Activated CD4-positive, alpha-beta T cell treated with anti-CD3 and anti-CD28 coated beads for 36 hours (primary cell): ENCODE data around the gene LUC7L3. TPM values are rescaled to one million over a fixed set of nuclear protein-coding genes. Genes with fewer than 3 reads are reported as not detected.

Experiments
- ATAC-seq: fragments of 200-7000 bp; cut with Tn5 transposase; one replicate; pipeline ENCODE4 v1.10.0; 2021; ENCODE audit warnings: mild to moderate bottlenecking, moderate library complexity
- CTCF ChIA-PET: fragments of 350-600 bp; sonication (Branson Sonifier 250); formaldehyde crosslinking; loops from one replicate; lab custom pipeline; 2021; ENCODE audit warnings: antibody characterized with exemption; lab: Charles Lee
- POLR2A ChIA-PET: fragments of 350-600 bp; sonication (Branson Sonifier 250); formaldehyde crosslinking; loops from one replicate; lab custom pipeline; 2021; ENCODE audit warnings: antibody characterized with exemption, inconsistent platforms; lab: Charles Lee
- DNase-seq: peaks from one replicate; pipeline ENCODE4 v3.0.0-alpha.2; 2020
- H3K27ac Mint-ChIP-seq: one replicate; pipeline ENCODE4 v1.8.0; 2021; ENCODE audit warnings: mixed read lengths
- H3K27me3 Mint-ChIP-seq: one replicate; pipeline ENCODE4 v1.8.0; 2021; ENCODE audit warnings: mixed read lengths
- H3K36me3 Mint-ChIP-seq: one replicate; pipeline ENCODE4 v1.8.0; 2021; ENCODE audit warnings: low read depth, mixed read lengths
- H3K4me1 Mint-ChIP-seq: one replicate; pipeline ENCODE4 v1.8.0; 2021; ENCODE audit warnings: mixed read lengths
- H3K4me3 Mint-ChIP-seq: one replicate; pipeline ENCODE4 v1.8.0; 2021; ENCODE audit warnings: mild to moderate bottlenecking, moderate library complexity, mixed read lengths
- H3K9me3 Mint-ChIP-seq: one replicate; pipeline ENCODE4 v1.8.0; 2021; ENCODE audit warnings: low read depth, mixed read lengths
- intact Hi-C, 2 experiments: fragments of 100-400 bp; cut with DNase I in 1 of 2; cut with micrococcal nuclease in 1 of 2; formaldehyde crosslinking; loops; one replicate each; pipeline versions ENCODE4 v1.14.2 to v1.15.1; 2022 to 2024; cut with DNase I, micrococcal nuclease
- total RNA-seq, 2 experiments: library from RNA; stranded (reverse); gene quantifications; one replicate each; pipeline ENCODE4 v1.2.3, GENCODE V29; 2021

LUC7L3 gene
- total RNA-seq, 2 experiments from 2014 or later = 112 to 120 TPM

GRCh38 chr17:50787106-50787505 is 67.7 kb downstream of the LUC7L3 start:
- no peaks in the 10 kb centered on the region for H3K36me3 Mint-ChIP-seq

DNA sequence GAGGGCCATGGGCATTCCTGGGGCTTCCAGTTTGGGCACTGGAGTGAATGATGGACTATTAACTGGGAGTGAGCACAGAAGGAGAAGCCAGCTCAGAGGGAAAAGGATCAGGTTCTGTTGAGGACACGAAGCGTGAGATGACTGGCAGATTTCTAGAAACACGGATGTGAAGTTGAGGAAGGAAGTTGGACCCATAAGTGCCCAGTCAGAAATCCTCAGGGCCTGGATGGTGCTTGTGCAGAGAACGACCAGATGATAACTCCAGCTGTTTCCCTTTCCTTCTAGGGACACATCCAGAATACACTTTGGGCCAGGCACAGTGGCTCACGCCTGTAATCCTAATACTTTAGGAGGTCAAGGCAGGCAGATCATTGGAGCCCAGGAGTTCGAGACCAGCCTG is 71.2 kb downstream of the LUC7L3 start:
- Mint-ChIP-seq H3K4me1 (peaks cover 2% of the 10 kb centered on the region), H3K36me3 (no peaks in the 10 kb centered on the region), H3K9me3 (no peaks in the 10 kb centered on the region), H3K27me3 (peaks cover 2% of the 10 kb centered on the region), H3K27ac (no peak overlapping the region), H3K4me3 (no peak overlapping the region)
- POLR2A ChIA-PET = no interaction called here
- no peak for DNase-seq
- CTCF ChIA-PET = interaction anchor here (1.0 kb wide), 1 partner anchor 13 kb away, joined by 4 read pairs; no protein-coding TSS in a partner anchor
- no peak for ATAC-seq
- intact Hi-C loops = no loop called here

More at GRCh38 chr17:50787106-50787505, 67.7 kb downstream of the LUC7L3 start:
- ChIA-PET CTCF (interaction anchor here (5.2 to 6.4 kb wide), 2 partner anchors 12 to 65 kb away, joined by 43 to 52 read pairs; no protein-coding TSS in a partner anchor), POLR2A (interaction anchor here (0.5 to 0.6 kb wide), 2 partner anchors 16 to 334 kb away, joined by 3 to 4 read pairs; partner anchors contain the start of gene SPAG9)
- Mint-ChIP-seq H3K4me1 (peaks cover 5% of the 10 kb centered on the region), H3K27me3 (peaks cover 6% of the 10 kb centered on the region), H3K27ac (no peak overlapping the region), H3K9me3 (no peaks in the 10 kb centered on the region), H3K4me3 (no peak overlapping the region)
- DNase-seq (no peak), ATAC-seq (no peak)
- intact Hi-C loops = no loop called here

DNA sequence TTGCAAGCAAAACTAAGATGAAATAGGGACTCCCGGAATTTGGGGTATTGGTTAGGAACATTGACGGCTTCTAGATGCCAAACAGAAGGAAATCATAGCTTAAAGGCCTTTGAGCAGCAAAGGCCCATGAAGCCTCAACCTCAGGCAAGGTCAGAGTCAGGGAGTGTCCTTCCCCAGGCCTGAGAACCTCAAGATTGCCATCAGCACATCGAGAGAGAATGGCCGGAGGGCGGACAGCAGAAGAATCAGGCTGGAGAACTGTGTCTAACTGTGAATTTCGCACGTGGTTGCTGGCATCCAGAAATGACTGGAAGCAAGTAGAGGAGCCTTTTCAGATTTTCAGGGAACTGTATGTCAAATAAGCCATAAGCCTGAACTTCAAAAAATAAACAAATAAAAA is 72.7 kb downstream of the LUC7L3 start:
- intact Hi-C loops = no loop called here
- Mint-ChIP-seq H3K27ac (no peak overlapping the region), H3K9me3 (no peaks in the 10 kb centered on the region), H3K27me3 (peaks cover 2% of the 10 kb centered on the region), H3K4me3 (no peak overlapping the region), H3K36me3 (no peaks in the 10 kb centered on the region), H3K4me1 (peaks cover 2% of the 10 kb centered on the region)
- DNase-seq = no peak
- ATAC-seq = no peak
- POLR2A ChIA-PET = no interaction called here
- CTCF ChIA-PET = interaction anchor here (0.9 to 1.3 kb wide), 2 partner anchors 10 to 156 kb away, joined by 3 to 4 read pairs; no protein-coding TSS in a partner anchor

- no peak overlapping the region for H3K27ac Mint-ChIP-seq
- DNase-seq (no peak), ATAC-seq (no peak)
- ChIA-PET POLR2A (no interaction called here), CTCF (no interaction called here)
- H3K4me3 Mint-ChIP-seq = no peak overlapping the region
- H3K36me3 Mint-ChIP-seq = no peaks in the 10 kb centered on the region
- H3K4me1 Mint-ChIP-seq = peaks cover under 1% of the 10 kb centered on the region
- no peaks in the 10 kb centered on the region for H3K9me3 Mint-ChIP-seq
- peaks cover under 1% of the 10 kb centered on the region for H3K27me3 Mint-ChIP-seq
- intact Hi-C loops = no loop called here
These were observed 73.6 kb downstream of the LUC7L3 start for GRCh38 chr17:50793007-50793406.

GRCh38 chr17:50794361-50794760 is 75.0 kb downstream of the LUC7L3 start:
- H3K4me1 Mint-ChIP-seq = no peaks in the 10 kb centered on the region
- no peaks in the 10 kb centered on the region for H3K9me3 Mint-ChIP-seq
- no peaks in the 10 kb centered on the region for H3K27me3 Mint-ChIP-seq
- H3K4me3 Mint-ChIP-seq = no peak overlapping the region
- intact Hi-C loops = no loop called here
- ChIA-PET CTCF (interaction anchor here (0.6 to 1.4 kb wide), 3 partner anchors 9 to 12 kb away, joined by 4 to 6 read pairs (median 4); no protein-coding TSS in a partner anchor), POLR2A (no interaction called here)
- DNase-seq (no peak), ATAC-seq (no peak)
- H3K36me3 Mint-ChIP-seq = no peaks in the 10 kb centered on the region
- H3K27ac Mint-ChIP-seq = no peak overlapping the region

DNA sequence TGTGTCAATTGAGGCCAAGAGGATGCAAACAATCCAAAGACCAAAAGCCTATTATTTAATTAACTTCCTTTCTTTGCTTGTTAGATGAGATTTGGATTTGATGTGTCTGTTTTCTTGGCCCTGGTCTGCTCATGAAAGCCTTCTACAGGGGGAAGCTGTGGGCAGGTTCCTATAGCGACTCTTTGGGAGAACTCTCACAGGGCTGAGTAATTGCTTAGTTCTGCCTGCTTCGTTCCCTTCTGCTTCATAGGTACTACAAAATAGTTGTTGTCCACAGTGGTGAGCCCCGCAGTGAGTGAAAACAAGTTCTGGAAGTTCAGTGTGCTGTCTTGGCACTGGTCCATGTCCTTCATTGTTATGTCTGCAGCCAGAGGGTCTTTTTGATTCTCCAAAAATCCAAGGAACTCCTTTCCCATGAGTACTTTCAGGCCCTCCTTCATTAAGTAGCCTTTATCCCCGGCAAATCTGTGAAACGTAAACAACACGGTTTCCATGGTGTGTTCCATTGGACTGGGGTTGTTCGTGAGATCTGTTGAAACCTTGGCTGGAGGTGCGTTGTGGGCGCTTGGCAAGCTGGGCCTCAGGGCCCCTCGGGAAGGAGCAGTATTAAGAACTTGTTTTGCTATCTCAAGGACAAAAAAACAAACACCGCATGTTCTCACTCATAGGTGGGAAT is 77.9 kb downstream of the LUC7L3 start:
- Mint-ChIP-seq H3K27me3 (no peaks in the 10 kb centered on the region), H3K36me3 (no peaks in the 10 kb centered on the region), H3K4me1 (no peaks in the 10 kb centered on the region), H3K27ac (no peak overlapping the region), H3K4me3 (no peak overlapping the region), H3K9me3 (no peaks in the 10 kb centered on the region)
- DNase-seq = no peak
- POLR2A ChIA-PET = no interaction called here
- intact Hi-C loops = no loop called here
- no peak for ATAC-seq
- CTCF ChIA-PET = interaction anchor here (0.7 to 9.5 kb wide), 3 partner anchors 13 to 138 kb away, joined by 3 to 52 read pairs (median 3); no protein-coding TSS in a partner anchor

DNA sequence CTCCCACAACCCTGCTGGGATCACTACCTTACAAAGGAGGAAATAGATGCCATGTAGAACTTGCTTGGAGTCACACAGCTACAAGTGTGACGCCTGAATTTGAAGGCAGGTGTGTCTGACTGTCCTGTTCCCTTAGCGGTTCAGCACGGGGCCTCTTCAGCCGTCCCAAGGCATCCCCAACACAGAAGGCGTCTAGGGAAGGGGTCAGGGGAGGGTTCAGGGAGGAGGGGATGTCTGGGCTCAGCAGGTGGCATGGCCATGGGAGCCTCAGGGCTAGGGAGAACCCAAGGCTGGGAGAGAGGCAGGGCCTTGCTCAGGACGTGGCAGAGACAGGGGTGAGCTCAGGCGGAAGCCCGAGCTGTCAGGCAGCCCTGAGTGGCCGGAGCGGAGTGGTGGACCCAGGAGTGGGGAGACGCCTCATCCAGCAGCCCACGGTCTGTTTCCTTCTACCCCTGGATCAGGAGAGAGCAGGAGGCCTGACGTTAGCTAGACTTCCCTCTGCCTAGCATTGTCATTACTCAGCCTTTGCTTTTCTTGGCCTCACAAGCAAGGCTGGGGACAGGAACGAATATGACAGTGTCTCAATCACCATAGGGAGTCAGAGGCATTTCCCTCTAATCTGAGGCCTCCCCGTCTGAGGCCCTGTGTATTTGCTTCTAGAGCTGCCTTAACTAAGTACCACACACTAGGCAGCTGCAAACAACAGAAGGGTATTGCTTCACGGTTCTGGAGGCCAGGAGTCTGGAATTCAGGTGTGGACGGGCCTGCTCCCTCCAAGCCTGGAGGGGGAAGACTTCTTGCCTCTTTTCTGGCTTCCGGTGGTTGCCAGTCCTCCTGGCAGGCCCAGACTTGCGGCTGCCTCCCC is 79.3 kb downstream of the LUC7L3 start:
- intact Hi-C loops = no loop called here
- Mint-ChIP-seq H3K4me3 (no peak overlapping the region), H3K27ac (no peak overlapping the region)

GRCh38 chr17:50799582-50799981 is 80.2 kb downstream of the LUC7L3 start:
- Mint-ChIP-seq H3K4me1 (no peaks in the 10 kb centered on the region), H3K27me3 (no peaks in the 10 kb centered on the region), H3K9me3 (no peaks in the 10 kb centered on the region), H3K27ac (no peak overlapping the region), H3K36me3 (no peaks in the 10 kb centered on the region), H3K4me3 (no peak overlapping the region)
- CTCF ChIA-PET = interaction anchor here (1.6 to 9.5 kb wide), 2 partner anchors 15 to 17 kb away, joined by 6 to 52 read pairs; no protein-coding TSS in a partner anchor
- no peak for ATAC-seq
- intact Hi-C loops = no loop called here
- POLR2A ChIA-PET = no interaction called here
- no peak for DNase-seq

More for the DNA sequence above, 79.3 kb downstream of the LUC7L3 start:
- Mint-ChIP-seq H3K27me3 (no peaks in the 10 kb centered on the region), H3K9me3 (no peaks in the 10 kb centered on the region), H3K4me1 (no peaks in the 10 kb centered on the region), H3K36me3 (no peaks in the 10 kb centered on the region)
- POLR2A ChIA-PET = no interaction called here
- no peak for ATAC-seq
- CTCF ChIA-PET = interaction anchor here (0.5 to 9.5 kb wide), 3 partner anchors 14 to 1917 kb away, joined by 3 to 52 read pairs (median 6); no protein-coding TSS in a partner anchor
- DNase-seq = no peak

DNA sequence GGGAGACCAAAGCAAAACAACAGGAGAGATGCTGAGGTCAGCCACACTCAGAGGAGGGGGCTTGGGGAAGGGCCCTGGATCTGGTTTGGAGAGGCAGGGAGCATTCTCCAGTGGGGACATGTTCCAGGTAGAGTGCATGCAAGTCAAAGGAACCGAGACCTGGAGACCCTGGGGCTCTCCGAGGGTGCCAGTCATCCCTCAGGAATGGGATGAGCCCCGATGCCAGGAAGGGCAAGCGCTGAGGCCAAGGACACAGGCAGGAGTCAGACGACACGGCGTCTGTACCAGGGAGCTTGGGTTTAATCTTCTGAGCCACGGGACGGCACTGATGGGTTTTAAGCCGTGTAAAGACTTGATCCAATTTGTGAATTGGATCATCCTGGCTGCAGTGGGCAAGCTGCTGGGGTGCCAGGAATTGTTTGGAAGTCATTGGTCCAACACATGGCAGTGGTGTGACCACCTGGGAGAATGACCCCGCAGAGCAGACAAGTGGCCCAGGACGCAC is 80.8 kb downstream of the LUC7L3 start:
- no peaks in the 10 kb centered on the region for H3K4me1 Mint-ChIP-seq
- H3K27ac Mint-ChIP-seq = no peak overlapping the region
- ChIA-PET CTCF (interaction anchor here (9.5 kb wide), 1 partner anchor 16 kb away, joined by 52 read pairs; no protein-coding TSS in a partner anchor), POLR2A (no interaction called here)
- ATAC-seq = no peak
- H3K4me3 Mint-ChIP-seq = no peak overlapping the region
- H3K36me3 Mint-ChIP-seq = no peaks in the 10 kb centered on the region
- DNase-seq = no peak
- intact Hi-C loops = no loop called here
- no peaks in the 10 kb centered on the region for H3K27me3 Mint-ChIP-seq
- no peaks in the 10 kb centered on the region for H3K9me3 Mint-ChIP-seq

DNA sequence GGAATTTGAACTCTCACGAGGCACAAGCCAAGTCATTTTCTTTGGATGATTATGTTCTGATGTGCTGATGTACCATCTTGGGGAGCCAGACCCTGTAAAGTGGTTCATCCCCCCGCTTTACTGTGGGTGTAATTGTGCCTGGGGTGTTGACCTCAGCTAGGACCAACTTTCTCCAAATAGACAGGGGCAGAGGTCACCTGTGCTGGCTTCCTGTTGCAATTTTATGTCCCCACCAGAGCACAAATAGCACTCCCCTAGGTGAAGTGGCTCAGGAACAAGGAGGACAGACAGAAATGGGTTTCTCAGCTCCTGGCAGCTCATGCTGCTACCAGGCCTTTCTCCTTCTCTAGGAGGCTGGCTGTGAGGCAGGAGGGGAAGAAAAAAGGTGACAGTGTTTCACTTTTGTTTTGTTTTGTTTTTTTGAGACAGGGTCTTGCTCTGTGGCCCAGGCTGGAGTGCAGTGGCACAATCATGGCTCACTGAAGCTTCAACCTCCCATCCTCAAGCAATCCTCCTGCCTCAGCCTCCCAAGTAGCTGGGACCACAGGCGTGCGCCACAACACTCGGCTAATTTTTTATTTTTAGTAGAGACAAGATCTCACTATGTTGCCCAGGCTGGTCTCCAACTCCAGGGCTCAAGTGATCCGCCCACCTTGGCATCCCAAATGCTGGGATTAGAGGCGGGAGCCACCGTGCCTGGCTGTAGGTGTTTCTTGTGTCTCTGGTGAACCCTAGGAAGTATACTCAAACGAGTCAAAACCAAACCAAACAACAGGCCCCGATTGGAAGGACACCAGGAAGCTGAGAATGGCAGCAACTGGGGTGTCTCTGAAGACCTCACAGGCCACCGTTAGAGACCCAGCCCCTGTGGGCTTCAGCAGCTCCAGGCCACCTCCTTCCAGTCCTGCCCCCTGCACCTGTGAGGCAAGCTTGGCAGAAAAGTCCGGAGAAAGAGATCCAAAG is 83.5 kb downstream of the LUC7L3 start:
- ChIA-PET CTCF (interaction anchor here (0.6 to 9.5 kb wide), 9 partner anchors 8 to 239 kb away, joined by 3 to 52 read pairs (median 4); no protein-coding TSS in a partner anchor), POLR2A (interaction anchor here (0.7 kb wide), 1 partner anchor 16 kb away, joined by 3 read pairs; no protein-coding TSS in a partner anchor)
- Mint-ChIP-seq H3K27ac (no peak overlapping the region), H3K9me3 (no peaks in the 10 kb centered on the region), H3K4me1 (no peaks in the 10 kb centered on the region), H3K4me3 (no peak overlapping the region), H3K36me3 (no peaks in the 10 kb centered on the region), H3K27me3 (no peaks in the 10 kb centered on the region)
- intact Hi-C loops = no loop called here
- no peak for DNase-seq
- ATAC-seq = no peak
